Small intestine (tissue), 7 donors: ENCODE results near the gene XRCC3. TPM values are rescaled to one million over a fixed set of nuclear protein-coding genes. Genes with fewer than 3 reads are reported as not detected.

Experiments
- DNase-seq, 2 donors: peaks; one replicate each; pipeline versions ENCODE4 v3.0.0 to v3.0.0-alpha.2; 2013
- FAIRE-seq: peaks from 2 replicates; lab custom pipeline; 2012; peaks lifted over from hg19 to GRCh38; lab: Jason Lieb, UNC
- H3K27ac ChIP-seq, 3 donors: one replicate each; pipeline ENCODE4 v1.5.1; 2013; ENCODE audit warnings: low read length in 2 of 3, mild to moderate bottlenecking in 2 of 3, control low read depth in 1 of 3, inconsistent platforms in 1 of 3, low read depth in 1 of 3, moderate library complexity in 1 of 3
- H3K27me3 ChIP-seq, 3 donors: one replicate each; pipeline ENCODE4 v1.6.1; 2013; ENCODE audit warnings: low read length in 3 of 3, inconsistent platforms in 1 of 3; ENCODE audit not compliant: control insufficient read depth in 3 of 3, insufficient read depth in 3 of 3
- H3K36me3 ChIP-seq, 3 donors: one replicate each; pipeline ENCODE4 v1.6.1; 2013; ENCODE audit warnings: low read length in 3 of 3, inconsistent platforms in 1 of 3, low read depth in 1 of 3, mild to moderate bottlenecking in 1 of 3, moderate library complexity in 1 of 3; ENCODE audit not compliant: control insufficient read depth in 3 of 3, insufficient read depth in 2 of 3
- H3K4me1 ChIP-seq, 3 donors: one replicate each; pipeline ENCODE4 v1.6.1; 2013; ENCODE audit warnings: low read length in 2 of 3, inconsistent platforms in 1 of 3, low read depth in 1 of 3, mild to moderate bottlenecking in 1 of 3, moderate library complexity in 1 of 3; ENCODE audit not compliant: control insufficient read depth in 3 of 3, insufficient read depth in 2 of 3
- H3K4me3 ChIP-seq, 3 donors: one replicate each; pipeline ENCODE4 v1.5.1; 2013; ENCODE audit warnings: low read length in 3 of 3, control low read depth in 1 of 3, inconsistent platforms in 1 of 3, low read depth in 1 of 3, mild to moderate bottlenecking in 1 of 3, moderate library complexity in 1 of 3
- H3K9me3 ChIP-seq, 2 donors: one replicate each; pipeline ENCODE4 v1.6.1; 2013; ENCODE audit warnings: low read depth in 1 of 2, low read length in 1 of 2; ENCODE audit not compliant: control insufficient read depth in 2 of 2, insufficient read depth in 1 of 2
- WGBS, 3 donors: extraction: QIAGEN DNeasy Blood & Tissue Kit; methylation state at CpG; one replicate each; pipeline ENCODE4 v1.1.7; 2013; 5-methylcytosine and 5-hydroxymethylcytosine counted together
- polyA plus RNA-seq, 4 donors: library from polyadenylated mRNA; stranded (reverse) in 3 of 4; unstranded in 1 of 4; fragments of 200-250 nt in 3 of 4; fragments of 120-200 nt in 1 of 4; gene quantifications; one replicate each; pipeline versions ENCODE4 v1.2.1 to v1.2.3, GENCODE V29; 2013
- donor health status: healthy with polysubstance abuse.
- donor health status: control.
- donor health status: control.
- donor health status: Bipolar disorder and iron deficiency.
- donor health status: healthy.

The XRCC3 gene
- polyA plus RNA-seq, 4 donors: 2.7 to 14.0 (median 7.3) TPM

DNA sequence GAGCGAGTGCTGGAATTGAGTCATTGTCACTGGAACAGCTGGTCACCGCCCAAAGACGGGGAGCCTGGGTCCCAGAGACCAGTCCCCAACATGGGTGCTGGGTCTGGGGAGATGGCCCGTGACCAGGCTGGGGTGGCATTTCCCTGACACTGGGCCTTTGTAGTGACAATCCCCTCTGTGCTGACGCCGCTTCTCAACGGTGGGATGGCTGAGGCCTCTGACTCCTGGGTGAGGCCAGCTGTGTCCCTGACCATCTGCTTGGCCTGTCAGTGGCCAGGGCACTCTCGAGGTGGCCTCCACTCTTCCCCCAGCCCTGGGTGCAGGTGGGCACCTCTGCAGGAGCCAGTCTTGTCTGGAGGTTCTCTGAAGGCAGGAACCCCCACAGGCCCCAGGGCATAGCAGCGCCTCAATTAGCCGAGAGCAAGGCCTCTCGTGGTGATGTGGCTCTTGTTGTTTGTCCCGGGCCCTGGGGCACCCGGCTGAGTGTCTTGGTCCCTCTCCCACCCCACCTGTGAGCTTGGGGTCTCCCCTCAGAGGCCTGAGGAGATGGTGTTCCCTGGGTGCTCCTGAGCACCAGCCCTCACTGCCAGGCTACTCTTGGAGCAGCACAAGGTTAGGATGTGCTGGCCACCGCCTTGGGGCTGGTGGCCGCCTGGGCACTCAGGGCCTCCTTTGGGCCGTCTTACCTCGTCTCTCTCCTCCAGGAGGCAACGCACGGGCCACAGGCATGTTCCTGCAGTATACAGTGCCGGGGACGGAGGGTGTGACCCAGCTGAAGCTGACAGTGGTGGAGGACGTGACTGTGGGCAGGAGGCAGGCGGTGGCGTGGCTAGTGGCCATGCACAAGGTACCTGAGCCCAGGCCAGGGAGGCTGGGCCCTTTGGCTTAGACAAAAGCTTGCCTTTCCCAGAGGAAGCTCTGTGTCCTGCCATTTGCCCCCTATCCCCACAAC lies 16.9 kb upstream of the XRCC3 start:
- Histone ChIP-seq H3K27me3 (no peaks in the 10 kb centered on the region), H3K27ac (no peak overlapping the region), H3K4me1 (peaks cover 0 to 6% (median 0%) of the 10 kb centered on the region in 3 donors), H3K4me3 (no peak overlapping the region), H3K9me3 (no peaks in the 10 kb centered on the region), H3K36me3 (peaks cover 6 to 90% (median 6%) of the 10 kb centered on the region in 3 donors)
- FAIRE-seq (no peak), DNase-seq (no peak)
- 88 to 91% (median 91%) methylated on average over 24 of the region's 24 CpGs for WGBS, 3 donors

DNA sequence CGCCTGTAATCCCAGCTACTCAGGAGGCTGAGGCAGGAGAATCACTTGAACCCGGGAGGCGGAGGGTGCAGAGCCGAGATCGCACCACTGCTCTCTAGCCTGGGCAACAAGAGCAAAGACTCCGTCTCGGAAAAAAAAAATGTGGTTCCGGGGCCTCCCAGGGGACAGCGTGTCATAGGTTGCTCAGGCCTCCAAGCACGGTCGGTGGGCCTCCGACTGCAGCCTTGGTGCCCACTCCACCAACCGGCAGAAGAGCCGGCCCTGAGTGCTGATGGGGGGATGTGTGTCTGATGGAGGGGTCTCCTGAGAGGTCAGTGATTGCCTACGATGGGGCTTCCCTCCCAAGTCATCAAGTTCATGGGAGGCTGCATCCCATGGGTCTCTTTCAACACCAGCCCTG lies 16.2 kb upstream of the XRCC3 start:
- Histone ChIP-seq H3K27ac (no peak overlapping the region), H3K9me3 (no peaks in the 10 kb centered on the region), H3K36me3 (peaks cover 2 to 85% (median 6%) of the 10 kb centered on the region in 3 donors), H3K4me1 (peaks cover 0 to 6% (median 0%) of the 10 kb centered on the region in 3 donors), H3K4me3 (no peak overlapping the region), H3K27me3 (no peaks in the 10 kb centered on the region)
- DNase-seq: no peak
- no peak for FAIRE-seq
- WGBS, 3 donors: 94 to 95% (median 94%) methylated on average over 15 of the region's 15 CpGs

DNA sequence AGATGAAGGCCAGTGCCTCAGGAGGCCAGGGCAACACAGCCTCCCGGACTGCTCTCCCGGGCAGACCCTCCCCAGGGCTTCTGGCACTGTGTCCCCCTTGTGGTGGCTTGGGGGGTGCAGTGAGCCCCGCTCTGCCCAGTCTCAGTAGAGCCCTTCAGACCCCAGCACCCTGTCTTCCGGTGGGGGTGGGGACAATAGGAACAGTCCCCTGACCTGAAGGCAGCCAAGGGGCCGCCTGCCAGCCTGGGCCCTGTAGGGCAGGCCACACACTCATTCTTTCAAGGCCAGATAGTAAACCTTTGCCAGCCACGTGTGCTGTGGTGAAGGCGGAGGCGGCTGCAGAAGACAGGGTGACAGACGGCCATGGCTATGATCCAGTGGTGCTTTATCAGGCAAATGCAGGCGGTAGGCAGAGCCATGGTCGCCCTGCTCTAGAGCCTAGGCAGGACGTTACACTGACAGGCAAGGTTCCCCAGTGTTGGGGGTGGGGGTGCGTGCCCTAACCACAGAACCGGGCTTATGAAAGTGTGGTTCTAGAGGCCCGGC lies 15.3 kb upstream of the XRCC3 start:
- 77 to 85% (median 79%) methylated on average over 15 of the region's 15 CpGs for WGBS, 3 donors
- Histone ChIP-seq H3K4me1 (peaks cover 0 to 6% (median 0%) of the 10 kb centered on the region in 3 donors), H3K27me3 (no peaks in the 10 kb centered on the region), H3K9me3 (no peaks in the 10 kb centered on the region), H3K4me3 (no peak overlapping the region), H3K27ac (no peak overlapping the region), H3K36me3 (peaks cover 2 to 85% (median 6%) of the 10 kb centered on the region in 3 donors)
- FAIRE-seq (no peak), DNase-seq (no peak)

DNA sequence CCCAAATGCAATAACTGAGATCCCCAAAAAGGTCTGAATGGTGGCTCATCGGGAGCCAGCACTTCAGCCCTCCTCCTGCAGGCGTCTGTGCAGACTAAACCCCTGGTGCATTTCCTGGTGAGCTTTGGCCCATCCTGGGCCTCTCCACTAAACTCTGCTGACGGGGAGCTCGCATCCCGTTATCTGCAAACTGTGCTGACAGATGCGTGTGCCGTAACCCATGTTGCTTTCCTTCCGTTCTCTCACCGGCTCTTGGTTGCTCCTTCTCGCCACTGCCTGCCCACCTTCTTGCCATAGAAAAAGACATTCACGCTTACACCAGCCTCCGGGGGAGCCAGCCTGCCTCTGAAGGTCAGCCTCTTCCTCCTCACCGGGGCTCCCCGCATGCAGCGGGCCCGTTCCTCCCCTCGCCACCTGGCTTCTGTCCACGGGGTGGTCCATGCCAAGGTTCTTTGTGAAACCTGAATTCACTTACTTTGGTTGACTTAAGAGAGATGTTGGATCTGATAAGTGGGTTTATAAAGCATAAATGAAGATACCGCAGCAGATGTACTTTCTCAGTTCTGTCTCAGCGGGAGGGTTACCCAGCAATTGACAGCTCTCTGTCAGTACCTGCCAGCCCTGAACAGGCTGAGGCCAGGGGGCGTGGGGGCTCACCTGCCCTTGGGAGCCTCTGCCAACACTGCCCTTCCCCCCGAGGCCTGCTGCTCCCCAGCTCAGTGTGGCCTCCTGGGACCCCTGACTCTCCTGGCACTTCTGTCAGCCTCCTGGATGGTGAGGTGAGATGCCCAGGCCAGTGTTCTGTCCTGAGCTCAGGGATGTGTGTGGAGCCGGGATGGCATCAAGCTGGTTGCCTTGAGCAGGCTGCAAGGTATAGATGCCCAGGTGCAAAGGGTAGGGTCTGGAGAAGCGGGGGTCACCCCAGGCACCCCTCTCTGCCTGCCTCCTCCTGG lies 14.5 kb upstream of the XRCC3 start:
- Histone ChIP-seq H3K4me1 (peaks cover 0 to 6% (median 0%) of the 10 kb centered on the region in 3 donors), H3K36me3 (peaks cover 2 to 85% (median 6%) of the 10 kb centered on the region in 3 donors), H3K27ac (no peak overlapping the region), H3K4me3 (no peak overlapping the region), H3K27me3 (no peaks in the 10 kb centered on the region), H3K9me3 (no peaks in the 10 kb centered on the region)
- DNase-seq: no peak
- 86 to 89% (median 89%) methylated on average over 24 of the region's 24 CpGs for WGBS, 3 donors
- FAIRE-seq: no peak

DNA sequence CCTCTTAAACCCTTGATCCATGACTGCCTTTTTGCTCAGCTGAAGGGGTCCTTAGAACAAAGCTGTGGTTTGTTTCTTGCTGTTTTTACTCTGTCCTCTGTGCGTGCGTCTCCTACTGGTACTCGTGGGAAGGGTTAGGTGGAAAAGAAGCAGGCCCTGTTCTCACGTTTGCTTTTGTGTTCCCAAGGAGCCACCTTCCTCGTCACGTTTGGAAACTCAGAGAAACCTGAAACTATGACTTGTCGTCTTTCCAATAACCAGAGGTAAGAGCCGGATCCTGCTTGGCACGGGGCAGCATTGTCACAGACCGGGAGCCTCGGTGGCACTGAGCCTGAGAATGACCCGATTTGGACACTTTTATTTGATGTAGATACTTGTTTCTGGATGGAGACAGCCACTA lies 13.5 kb upstream of the XRCC3 start:
- Histone ChIP-seq H3K4me1 (peaks cover 0 to 6% (median 3%) of the 10 kb centered on the region in 3 donors), H3K4me3 (no peak overlapping the region), H3K36me3 (peaks cover 2 to 84% (median 2%) of the 10 kb centered on the region in 3 donors), H3K27ac (no peak overlapping the region), H3K9me3 (no peaks in the 10 kb centered on the region), H3K27me3 (no peaks in the 10 kb centered on the region)
- WGBS, 3 donors: 89 to 93% (median 89%) methylated on average over 12 of the region's 12 CpGs
- DNase-seq: no peak
- no peak for FAIRE-seq

DNA sequence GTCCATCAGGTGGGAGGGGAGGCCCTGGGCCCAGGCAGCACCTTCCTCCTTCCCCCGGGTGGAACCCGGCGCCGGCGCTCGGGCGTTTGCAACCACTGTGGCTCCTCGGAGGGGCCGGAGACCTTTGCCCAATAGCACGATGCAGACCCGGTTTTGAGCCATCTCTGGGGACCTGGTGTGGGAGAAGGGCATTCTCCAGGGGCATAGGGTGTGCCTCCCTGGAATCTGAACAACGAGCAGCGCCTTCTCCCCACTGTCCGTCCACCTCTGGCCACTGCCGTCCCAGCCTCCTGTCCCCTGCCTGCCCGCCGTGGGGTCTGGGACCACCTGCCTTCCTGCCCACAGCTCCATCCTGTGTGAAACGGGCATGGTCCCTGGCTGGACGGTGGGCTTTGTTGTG lies 12.9 kb upstream of the XRCC3 start:
- no peak for DNase-seq
- Histone ChIP-seq H3K27me3 (no peaks in the 10 kb centered on the region), H3K4me1 (peaks cover 0 to 6% (median 6%) of the 10 kb centered on the region in 3 donors), H3K9me3 (no peaks in the 10 kb centered on the region), H3K27ac (no peak overlapping the region), H3K36me3 (peaks cover 0 to 84% (median 2%) of the 10 kb centered on the region in 3 donors), H3K4me3 (no peak overlapping the region)
- 83 to 93% (median 88%) methylated on average over 19 of the region's 19 CpGs for WGBS, 3 donors
- no peak for FAIRE-seq

DNA sequence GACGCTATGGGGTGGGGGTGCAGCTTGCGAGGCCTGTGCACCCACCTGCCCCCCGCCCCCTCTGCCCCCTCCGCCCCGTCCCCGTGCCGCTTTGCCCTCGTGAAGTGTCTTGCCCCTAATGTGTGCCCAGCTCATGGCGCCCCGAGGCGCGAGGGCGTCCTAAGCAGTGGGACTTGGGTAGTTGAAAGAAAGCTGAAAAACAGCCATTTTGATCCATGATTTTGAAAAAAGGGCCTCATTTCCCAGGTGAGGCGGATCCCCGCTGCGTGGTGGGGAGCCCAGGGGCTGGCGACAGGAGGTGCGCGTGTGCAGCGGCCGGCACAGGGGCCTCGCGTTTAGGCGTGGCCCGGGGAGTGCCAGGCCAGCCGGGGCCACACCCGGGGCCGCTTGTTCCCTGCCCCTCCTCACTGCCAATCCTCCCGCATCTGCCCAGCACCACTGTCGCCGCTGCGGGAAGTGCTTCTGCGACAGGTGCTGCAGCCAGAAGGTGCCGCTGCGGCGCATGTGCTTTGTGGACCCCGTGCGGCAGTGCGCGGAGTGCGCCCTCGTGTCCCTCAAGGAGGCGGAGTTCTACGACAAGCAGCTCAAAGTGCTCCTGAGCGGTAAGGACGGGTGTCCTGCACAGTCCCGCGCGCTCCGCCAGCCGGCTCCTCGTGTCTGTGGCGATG lies 12.2 kb upstream of the XRCC3 start:
- Histone ChIP-seq H3K27ac (no peak overlapping the region), H3K4me3 (no peak overlapping the region), H3K4me1 (peaks cover 0 to 6% (median 6%) of the 10 kb centered on the region in 3 donors), H3K9me3 (no peaks in the 10 kb centered on the region), H3K27me3 (no peaks in the 10 kb centered on the region), H3K36me3 (peaks cover 0 to 80% (median 2%) of the 10 kb centered on the region in 3 donors)
- DNase-seq (peak; percentile 76 to 86), FAIRE-seq (no peak)
- 52 to 73% (median 61%) methylated on average over 44 to 53 of the region's 53 CpGs for WGBS, 3 donors
